ENCODE results near the gene STARD8. TPM values are rescaled to one million over a fixed set of nuclear protein-coding genes. Genes with fewer than 3 reads are reported as not detected.
A peak's percentile ranks its signal among the peaks of the same experiment; 100 is the strongest.

Gene STARD8
- total RNA-seq, 4 donors from 2014 or later = 14.2 to 40.2 (median 24.2) TPM

DNA sequence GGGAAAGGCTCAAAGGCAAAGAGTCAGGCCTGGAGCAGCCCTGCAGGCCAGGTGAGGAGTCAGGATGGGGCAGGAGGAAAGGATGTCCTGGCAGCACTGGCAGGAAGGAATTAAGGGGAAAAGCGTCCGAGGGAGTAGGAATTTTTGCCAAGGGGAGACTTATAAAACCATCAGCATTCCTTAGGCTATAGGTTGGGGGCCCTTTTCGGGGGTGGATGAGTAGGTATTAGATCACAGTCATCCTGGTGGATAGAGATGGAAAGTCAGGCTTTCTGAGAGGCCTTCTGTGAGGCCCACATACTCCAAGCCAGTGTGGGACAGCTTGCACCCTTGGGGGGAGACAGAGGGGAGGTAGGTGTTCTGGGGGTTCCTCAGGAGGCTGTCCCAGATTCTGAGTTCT is 12.3 kb downstream of the STARD8 start:
- TF ChIP-seq, protein P1, sequence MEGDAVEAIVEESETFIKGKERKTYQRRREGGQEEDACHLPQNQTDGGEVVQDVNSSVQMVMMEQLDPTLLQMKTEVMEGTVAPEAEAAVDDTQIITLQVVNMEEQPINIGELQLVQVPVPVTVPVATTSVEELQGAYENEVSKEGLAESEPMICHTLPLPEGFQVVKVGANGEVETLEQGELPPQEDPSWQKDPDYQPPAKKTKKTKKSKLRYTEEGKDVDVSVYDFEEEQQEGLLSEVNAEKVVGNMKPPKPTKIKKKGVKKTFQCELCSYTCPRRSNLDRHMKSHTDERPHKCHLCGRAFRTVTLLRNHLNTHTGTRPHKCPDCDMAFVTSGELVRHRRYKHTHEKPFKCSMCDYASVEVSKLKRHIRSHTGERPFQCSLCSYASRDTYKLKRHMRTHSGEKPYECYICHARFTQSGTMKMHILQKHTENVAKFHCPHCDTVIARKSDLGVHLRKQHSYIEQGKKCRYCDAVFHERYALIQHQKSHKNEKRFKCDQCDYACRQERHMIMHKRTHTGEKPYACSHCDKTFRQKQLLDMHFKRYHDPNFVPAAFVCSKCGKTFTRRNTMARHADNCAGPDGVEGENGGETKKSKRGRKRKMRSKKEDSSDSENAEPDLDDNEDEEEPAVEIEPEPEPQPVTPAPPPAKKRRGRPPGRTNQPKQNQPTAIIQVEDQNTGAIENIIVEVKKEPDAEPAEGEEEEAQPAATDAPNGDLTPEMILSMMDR (IDR thresholded peaks at IDR 0.05) = no peak
- DNase-seq (ENCODE audit: low spot score) (no peak), ATAC-seq (ENCODE audit: low FRiP score) (no peak)

DNA sequence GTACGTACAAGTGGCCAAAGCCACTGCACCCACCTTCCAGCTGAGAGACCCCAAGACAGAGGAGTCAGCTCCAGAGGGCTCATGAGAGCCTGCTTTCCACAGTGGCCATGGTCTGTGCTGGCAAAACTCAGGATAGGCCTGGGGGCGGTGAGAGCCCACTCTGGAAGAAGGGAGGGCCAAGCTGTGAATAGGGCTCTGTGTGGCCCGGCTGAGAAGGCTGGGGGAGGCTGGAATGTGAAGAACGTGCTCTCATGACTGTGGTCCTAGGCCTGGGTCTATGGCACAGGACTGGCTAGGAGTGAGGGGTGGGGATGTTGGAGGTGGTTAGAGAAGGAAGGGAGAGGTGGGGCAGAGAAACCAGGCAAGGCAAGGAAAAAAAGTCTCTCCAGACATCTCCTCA is 13.3 kb downstream of the STARD8 start:
- TF ChIP-seq, protein P1 (IDR thresholded peaks at IDR 0.05) = no peak
- ATAC-seq (ENCODE audit: low FRiP score) (no peak), DNase-seq (ENCODE audit: low spot score) (no peak)

DNA sequence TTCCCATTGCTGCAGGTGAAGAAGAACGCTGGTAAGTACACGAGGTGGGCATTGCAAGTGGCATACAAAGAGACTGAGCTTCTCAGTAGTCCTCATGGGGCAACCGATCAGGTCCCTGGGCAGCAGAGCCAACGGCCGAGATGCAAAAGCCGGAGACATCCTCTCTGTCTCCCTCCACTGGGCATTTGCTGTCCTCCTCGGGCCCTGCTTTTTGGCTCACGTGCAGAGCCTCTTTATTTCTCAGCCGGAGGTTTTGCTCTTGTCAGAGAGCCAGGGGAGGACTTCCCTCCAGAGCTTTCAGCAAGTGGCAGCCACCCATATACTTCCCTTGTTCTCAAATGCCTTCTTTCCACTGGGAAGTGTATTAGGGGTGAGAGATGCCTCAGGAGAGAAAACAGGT is 18.0 kb downstream of the STARD8 start:
- DNase-seq (ENCODE audit: low spot score) (no peak), ATAC-seq (ENCODE audit: low FRiP score) (no peak)
- TF ChIP-seq, protein P1 (IDR thresholded peaks at IDR 0.05) = no peak

DNA sequence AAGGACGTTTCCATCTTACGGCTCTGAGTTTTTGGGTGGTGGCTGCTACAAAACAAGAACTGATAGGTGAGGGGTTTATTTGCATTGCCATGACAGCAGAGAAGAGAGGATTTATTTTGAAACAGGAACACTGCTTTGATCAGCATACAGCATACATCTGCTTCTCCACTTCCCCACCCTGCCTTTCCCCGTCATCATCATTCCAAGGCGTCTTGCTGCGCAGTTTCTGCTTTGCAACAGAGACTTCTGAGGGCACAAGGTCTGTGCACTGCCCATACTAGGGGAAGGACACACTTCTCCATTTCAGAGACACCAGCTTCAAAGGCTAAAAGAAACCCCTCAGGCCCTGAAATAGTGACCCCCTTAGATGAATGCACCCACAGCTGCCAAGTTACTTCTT is 19.1 kb downstream of the STARD8 start:
- TF ChIP-seq, protein P1 (IDR thresholded peaks at IDR 0.05) = no peak
- ATAC-seq (ENCODE audit: low FRiP score) = peak; percentile 32
- DNase-seq (ENCODE audit: low spot score) = no peak

DNA sequence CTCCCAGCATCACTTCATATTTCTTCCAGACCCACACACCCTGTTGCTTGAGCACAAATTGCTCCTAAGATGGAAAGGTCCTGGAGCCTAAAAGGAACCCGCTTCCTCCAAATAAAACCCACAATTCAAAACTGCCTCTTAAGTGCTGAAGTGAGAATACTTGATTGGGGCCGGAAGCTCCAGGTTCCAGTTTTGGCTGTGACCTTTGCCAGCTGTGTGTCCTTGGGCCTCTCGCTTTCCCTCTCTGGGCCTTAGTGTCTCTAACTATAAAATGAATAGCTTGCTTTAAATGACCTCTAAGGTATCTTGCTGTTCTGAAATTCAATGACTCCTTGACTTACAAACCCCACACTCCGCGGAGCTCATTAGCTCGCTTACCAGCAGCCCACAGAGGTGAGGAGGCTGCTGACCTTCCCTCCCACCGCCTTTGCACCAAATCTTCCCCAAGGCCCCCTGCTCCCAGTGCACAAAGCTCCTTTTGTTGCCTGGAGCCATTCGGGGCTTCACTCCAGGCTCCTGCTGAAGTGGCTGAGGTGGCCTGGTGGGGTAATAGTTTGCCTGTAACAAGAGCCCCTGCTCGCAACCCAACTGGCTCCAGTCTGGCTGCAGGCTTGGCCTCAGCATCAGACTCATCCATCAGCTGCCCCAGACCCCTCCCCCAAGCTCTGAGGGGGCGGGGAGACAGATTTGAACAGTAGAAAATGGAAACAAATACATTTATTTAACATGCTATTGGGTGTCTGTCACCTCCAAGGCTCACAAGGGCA is 21.8 kb downstream of the STARD8 start:
- no peak for DNase-seq (ENCODE audit: low spot score)
- TF ChIP-seq, protein P1 (IDR thresholded peaks at IDR 0.05) = no peak
- no peak for ATAC-seq (ENCODE audit: low FRiP score)

DNA sequence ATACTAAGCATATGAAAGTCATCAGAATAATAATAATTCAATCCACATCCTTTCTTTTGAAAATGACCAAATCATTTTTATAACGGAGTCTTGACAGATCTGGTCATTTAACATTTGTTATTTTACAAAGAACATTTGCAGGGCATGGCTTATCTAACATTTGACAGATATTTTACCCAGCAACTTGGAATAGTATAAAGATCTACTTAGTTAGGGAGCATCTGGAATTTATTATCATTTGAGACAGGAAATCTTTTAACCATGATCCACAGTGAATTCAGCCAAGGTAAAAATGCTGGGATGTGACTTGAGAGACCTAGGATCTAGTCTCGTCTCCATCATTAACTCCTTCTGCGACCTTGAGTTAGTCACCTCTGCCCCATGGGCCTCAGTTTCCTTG is 22.4 kb downstream of the STARD8 start:
- TF ChIP-seq, protein P1 (IDR thresholded peaks at IDR 0.05) = no peak
- DNase-seq (ENCODE audit: low spot score) = no peak
- ATAC-seq (ENCODE audit: low FRiP score) = no peak

DNA sequence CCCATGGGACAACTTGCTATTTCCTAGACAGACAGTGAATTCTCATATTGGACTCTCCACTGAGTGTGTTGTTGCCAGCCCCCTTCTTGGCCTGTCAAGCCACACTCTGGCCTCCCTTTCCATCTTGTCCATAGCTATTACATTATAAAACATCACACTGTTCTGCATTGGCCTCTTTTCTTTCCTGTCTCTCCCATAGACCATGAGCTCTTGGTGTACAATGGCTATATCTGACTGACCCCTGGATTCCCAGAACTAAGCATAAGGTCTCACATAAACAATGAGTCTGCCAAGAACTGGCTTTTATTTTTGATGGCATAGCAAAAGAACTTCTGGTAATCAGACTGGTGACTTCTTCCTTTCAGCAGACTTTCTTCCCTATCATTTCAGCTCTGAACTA is 23.8 kb downstream of the STARD8 start:
- TF ChIP-seq, protein P1 (IDR thresholded peaks at IDR 0.05) = no peak
- no peak for DNase-seq (ENCODE audit: low spot score)
- ATAC-seq (ENCODE audit: low FRiP score) = no peak

Data from omental fat pad (tissue), 4 donors.